HEK293T (cell line): ENCODE measurements around the gene SOCS7.

Experiments used
- CTCF ChIA-PET: fragments of 350-600 bp; formaldehyde crosslinking; extraction: SDS; loops from one replicate; lab custom pipeline; 2021; ENCODE audit warnings: antibody characterized with exemption, inconsistent platforms; lab: Yijun Ruan, JAX
- POLR2A ChIA-PET: fragments of 350-600 bp; formaldehyde crosslinking; extraction: SDS; loops from one replicate; lab custom pipeline; 2020; ENCODE audit warnings: antibody characterized with exemption, inconsistent platforms; lab: Yijun Ruan, JAX
- DNase-seq: peaks from one replicate; pipeline ENCODE4 v3.0.0; 2012; ENCODE audit warnings: mixed read lengths; ENCODE audit errors: extremely low spot score
- ARNT ChIP-seq: fragments of 450-650 bp; IDR thresholded peaks from 2 replicates; pipeline ENCODE4 v1.6.1; 2017; ENCODE audit warnings: mild to moderate bottlenecking
- BHLHE40 ChIP-seq: fragments of 450-650 bp; IDR thresholded peaks from 2 replicates; pipeline ENCODE4 v1.6.1; 2016; ENCODE audit warnings: mild to moderate bottlenecking, moderate library complexity, borderline replicate concordance
- CTBP1 ChIP-seq: fragments of 450-650 bp; IDR thresholded peaks from 2 replicates; pipeline ENCODE4 v1.6.1; 2016; ENCODE audit warnings: borderline replicate concordance
- ELF4 ChIP-seq: fragments of 450-650 bp; IDR thresholded peaks from 2 replicates; pipeline ENCODE4 v1.6.1; 2017; ENCODE audit warnings: antibody characterized with exemption
- FOXA1 ChIP-seq: fragments of 450-650 bp; IDR thresholded peaks from 2 replicates; pipeline ENCODE4 v1.6.1; 2016; ENCODE audit warnings: mild to moderate bottlenecking
- FOXK2 ChIP-seq: fragments of 450-650 bp; IDR thresholded peaks from 2 replicates; pipeline ENCODE4 v1.6.1; 2016; ENCODE audit warnings: mild to moderate bottlenecking
- FOXM1 ChIP-seq: fragments of 450-650 bp; IDR thresholded peaks from 2 replicates; pipeline ENCODE4 v1.6.1; 2017; ENCODE audit warnings: mild to moderate bottlenecking, borderline replicate concordance
- HDGF ChIP-seq: fragments of 450-650 bp; IDR thresholded peaks from 2 replicates; pipeline ENCODE4 v1.6.1; 2017; ENCODE audit warnings: antibody characterized with exemption, borderline replicate concordance
- L3MBTL2 ChIP-seq: fragments of 450-650 bp; conservative IDR thresholded peaks from 2 replicates; pipeline ENCODE4 v1.6.1; 2016; ENCODE audit warnings: mild to moderate bottlenecking
- LEF1 ChIP-seq: fragments of 450-650 bp; IDR thresholded peaks from 2 replicates; pipeline ENCODE4 v1.6.1; 2017; ENCODE audit warnings: mild to moderate bottlenecking, borderline replicate concordance
- NFRKB ChIP-seq: fragments of 450-650 bp; IDR thresholded peaks from 2 replicates; pipeline ENCODE4 v1.6.1; 2016; ENCODE audit warnings: mild to moderate bottlenecking, moderate library complexity
- PKNOX1 ChIP-seq: fragments of 450-650 bp; IDR thresholded peaks from 2 replicates; pipeline ENCODE4 v1.6.1; 2016
- SP1 ChIP-seq: fragments of 450-650 bp; IDR thresholded peaks from 2 replicates; pipeline ENCODE4 v1.6.1; 2017
- SUZ12 ChIP-seq: fragments of 450-650 bp; IDR thresholded peaks from 2 replicates; pipeline ENCODE4 v1.6.1; 2016; ENCODE audit warnings: mild to moderate bottlenecking
- TARDBP ChIP-seq: fragments of 450-650 bp; IDR thresholded peaks from 2 replicates; pipeline ENCODE4 v1.6.1; 2016
- ZNF384 ChIP-seq: fragments of 450-650 bp; IDR thresholded peaks from 2 replicates; pipeline ENCODE4 v1.6.1; 2016

Gene SOCS7

GRCh38 chr17:38361694-38362465 is 10.2 kb downstream of the SOCS7 start:
- no peak for DNase-seq
- ChIA-PET POLR2A (interaction anchor here (0.7 to 1.3 kb wide), 3 partner anchors 9 to 13 kb away, joined by 3 to 6 read pairs (median 3); partner anchors contain the start of gene SOCS7), CTCF (interaction anchor here (0.9 to 2.9 kb wide), 3 partner anchors 12 to 53 kb away, joined by 3 to 13 read pairs (median 3); no protein-coding TSS in a partner anchor)
- TF ChIP-seq ARNT: no peak
- no peak for TF ChIP-seq LEF1
- no peak for TF ChIP-seq FOXK2
- no peak for TF ChIP-seq ZNF384
- no peak for TF ChIP-seq FOXA1
- TF ChIP-seq ELF4: no peak

- TF ChIP-seq LEF1: no peak
- no peak for TF ChIP-seq FOXA1
- no peak for TF ChIP-seq HDGF
- no peak for TF ChIP-seq FOXM1
- no peak for TF ChIP-seq ARNT
- no peak for TF ChIP-seq SUZ12
- no peak for TF ChIP-seq FOXK2
- TF ChIP-seq SP1: no peak
- TF ChIP-seq PKNOX1: no peak
- TF ChIP-seq TARDBP: no peak
- no peak for TF ChIP-seq ELF4
- DNase-seq: no peak
- POLR2A ChIA-PET: interaction anchor here (1.8 kb wide), 1 partner anchor 11 kb away, joined by 5 read pairs; the partner anchor contains the start of gene SOCS7
- CTCF ChIA-PET: interaction anchor here (2.9 kb wide), 1 partner anchor 14 kb away, joined by 13 read pairs; no protein-coding TSS in a partner anchor
Measured at GRCh38 chr17:38363016-38363415, 11.4 kb downstream of the SOCS7 start.

GRCh38 chr17:38364741-38365140 is 13.1 kb downstream of the SOCS7 start:
- TF ChIP-seq SUZ12 (no peak), BHLHE40 (no peak), L3MBTL2 (no peak), FOXA1 (no peak), LEF1 (no peak), ARNT (no peak), SP1 (no peak), HDGF (no peak), PKNOX1 (no peak), FOXK2 (no peak), ZNF384 (no peak), NFRKB (no peak), CTBP1 (no peak), ELF4 (no peak)
- no peak for DNase-seq
- ChIA-PET POLR2A (interaction anchor here (1.9 to 2.3 kb wide), 2 partner anchors 13 to 50 kb away, joined by 6 to 11 read pairs; partner anchors contain the start of gene SOCS7), CTCF (interaction anchor here (0.6 to 3.0 kb wide), 3 partner anchors 8 to 56 kb away, joined by 3 to 11 read pairs (median 6); no protein-coding TSS in a partner anchor)

GRCh38 chr17:38369124-38369886 is 17.7 kb downstream of the SOCS7 start:
- ChIA-PET POLR2A (no interaction called here), CTCF (no interaction called here)
- DNase-seq: no peak
- no peak for TF ChIP-seq ARNT
- no peak for TF ChIP-seq LEF1

- CTCF ChIA-PET: interaction anchor here (0.6 to 3.6 kb wide), 3 partner anchors 27 to 35 kb away, joined by 3 to 15 read pairs (median 3); no protein-coding TSS in a partner anchor
- TF ChIP-seq ARNT (no peak), FOXK2 (no peak), NFRKB (no peak), FOXA1 (no peak), LEF1 (no peak), HDGF (no peak), FOXM1 (no peak)
Measured at GRCh38 chr17:38379448-38379847, 27.8 kb downstream of the SOCS7 start.

GRCh38 chr17:38395090-38395489 is 43.4 kb downstream of the SOCS7 start:
- no peak for DNase-seq
- CTCF ChIA-PET: no interaction called here
- POLR2A ChIA-PET: no interaction called here
- TF ChIP-seq TARDBP (no peak), FOXA1 (no peak), LEF1 (no peak), L3MBTL2 (no peak), SP1 (no peak), HDGF (no peak), NFRKB (no peak), ARNT (no peak), ZNF384 (no peak), ELF4 (no peak), FOXK2 (no peak), CTBP1 (no peak), BHLHE40 (no peak), PKNOX1 (no peak), FOXM1 (no peak), SUZ12 (no peak)

More at GRCh38 chr17:38379448-38379847, 27.8 kb downstream of the SOCS7 start:
- no peak for DNase-seq
- POLR2A ChIA-PET: interaction anchor here (0.6 kb wide), 1 partner anchor 742 kb away, joined by 3 read pairs; no protein-coding TSS in a partner anchor
